ENCODE results near the gene TOMM6. TPM values are rescaled to one million over a fixed set of nuclear protein-coding genes. Genes with fewer than 3 reads are reported as not detected.
"Not testable (repeated sequence)": the region's sequence is repeated elsewhere in the genome, so short reads cannot be mapped to it uniquely, and the experiment has no call there.

Gene TOMM6
- total RNA-seq, 2 donors from 2014 or later = 109 to 120 TPM

- H3K9me3 Mint-ChIP-seq = no peaks in the 10 kb centered on the region
- DNase-seq = no peak
- no peaks in the 10 kb centered on the region for H3K36me3 Mint-ChIP-seq (ENCODE audit: insufficient read depth in 2 of 2)
- H3K4me1 Mint-ChIP-seq (ENCODE audit: low read depth) = no peaks in the 10 kb centered on the region
- no peaks in the 10 kb centered on the region for H3K27me3 Mint-ChIP-seq (ENCODE audit: low read depth)
- no peak overlapping the region for H3K4me3 Mint-ChIP-seq
- ATAC-seq (replicated peaks in 1 of 2) = no peak
- no peak overlapping the region for H3K27ac Mint-ChIP-seq
Measured at GRCh38 chr6:41805830-41806774, 18.6 kb downstream of the TOMM6 start.

- H3K4me3 Mint-ChIP-seq = no peak overlapping the region
- ATAC-seq (replicated peaks in 1 of 2) (no peak), DNase-seq (no peak)
- H3K4me1 Mint-ChIP-seq (ENCODE audit: low read depth) = no peaks in the 10 kb centered on the region
- H3K27ac Mint-ChIP-seq = no peak overlapping the region
- H3K9me3 Mint-ChIP-seq = no peaks in the 10 kb centered on the region
- no peaks in the 10 kb centered on the region for H3K27me3 Mint-ChIP-seq (ENCODE audit: low read depth)
- H3K36me3 Mint-ChIP-seq (ENCODE audit: insufficient read depth in 2 of 2) = no peaks in the 10 kb centered on the region
Measured at GRCh38 chr6:41811095-41811494, 23.6 kb downstream of the TOMM6 start.

- DNase-seq; H3K27me3 Mint-ChIP-seq (ENCODE audit: low read depth); H3K27ac Mint-ChIP-seq; ATAC-seq (replicated peaks in 1 of 2); H3K36me3 Mint-ChIP-seq (ENCODE audit: insufficient read depth in 2 of 2); H3K4me1 Mint-ChIP-seq (ENCODE audit: low read depth); H3K4me3 Mint-ChIP-seq; H3K9me3 Mint-ChIP-seq: not testable (repeated sequence)
Measured at GRCh38 chr6:41811946-41812345, 24.5 kb downstream of the TOMM6 start.

DNA sequence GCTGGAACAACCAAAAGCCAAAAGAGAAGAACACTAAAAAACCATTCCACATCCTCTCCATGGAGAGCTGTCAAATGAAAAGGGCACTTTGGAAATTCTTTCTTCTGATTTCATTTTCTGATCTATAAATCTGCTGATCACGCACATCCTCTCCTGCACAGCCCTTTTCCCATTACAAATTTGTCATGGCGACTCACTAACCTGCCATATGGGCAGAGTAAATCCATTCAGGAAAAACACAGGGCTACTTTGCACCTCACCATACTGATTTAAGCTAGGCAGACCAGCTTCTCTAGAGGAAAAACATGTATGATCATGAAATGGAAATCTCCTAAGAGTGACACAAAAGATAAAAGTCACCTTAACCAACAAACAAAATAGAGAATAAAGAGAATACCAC is 26.0 kb downstream of the TOMM6 start:
- no peaks in the 10 kb centered on the region for H3K4me1 Mint-ChIP-seq (ENCODE audit: low read depth)

DNA sequence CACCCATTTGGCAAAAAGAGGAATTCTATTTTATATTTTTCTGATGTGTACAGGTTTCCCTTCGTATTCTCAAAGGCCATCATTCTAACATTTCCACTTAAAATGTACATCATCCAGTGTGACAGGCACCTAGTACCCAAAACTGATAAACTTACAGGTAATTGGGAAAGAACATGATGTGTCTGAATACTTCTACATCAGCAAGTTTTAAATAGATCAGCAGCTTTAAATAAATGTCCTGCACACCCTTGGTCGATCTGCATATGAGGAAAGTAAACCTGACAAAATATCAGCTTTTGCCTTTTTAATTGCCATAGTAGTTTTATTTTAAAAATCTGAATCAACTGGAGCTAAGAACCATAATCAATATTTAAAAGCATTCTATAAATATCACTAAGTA is 26.5 kb downstream of the TOMM6 start:
- ATAC-seq (replicated peaks in 1 of 2) = no peak
- H3K27me3 Mint-ChIP-seq (ENCODE audit: low read depth) = no peaks in the 10 kb centered on the region
- H3K4me1 Mint-ChIP-seq (ENCODE audit: low read depth) = no peaks in the 10 kb centered on the region
- H3K36me3 Mint-ChIP-seq (ENCODE audit: insufficient read depth in 2 of 2) = no peaks in the 10 kb centered on the region
- H3K9me3 Mint-ChIP-seq = no peaks in the 10 kb centered on the region
- H3K4me3 Mint-ChIP-seq = no peak overlapping the region
- no peak for DNase-seq
- no peak overlapping the region for H3K27ac Mint-ChIP-seq

More for the DNA sequence above, 26.0 kb downstream of the TOMM6 start:
- Mint-ChIP-seq H3K27ac (no peak overlapping the region), H3K9me3 (no peaks in the 10 kb centered on the region), H3K27me3 (ENCODE audit: low read depth) (no peaks in the 10 kb centered on the region), H3K4me3 (no peak overlapping the region), H3K36me3 (ENCODE audit: insufficient read depth in 2 of 2) (no peaks in the 10 kb centered on the region)
- no peak for DNase-seq
- no peak for ATAC-seq (replicated peaks in 1 of 2)

- Mint-ChIP-seq H3K27ac (no peak overlapping the region), H3K9me3 (no peaks in the 10 kb centered on the region), H3K36me3 (ENCODE audit: insufficient read depth in 2 of 2) (no peaks in the 10 kb centered on the region), H3K4me3 (no peak overlapping the region), H3K27me3 (ENCODE audit: low read depth) (no peaks in the 10 kb centered on the region), H3K4me1 (ENCODE audit: low read depth) (no peaks in the 10 kb centered on the region)
- ATAC-seq (replicated peaks in 1 of 2) = no peak
- no peak for DNase-seq
Measured at GRCh38 chr6:41814629-41815028, 27.1 kb downstream of the TOMM6 start.

- no peaks in the 10 kb centered on the region for H3K4me1 Mint-ChIP-seq (ENCODE audit: low read depth)
- ATAC-seq (replicated peaks in 1 of 2) (no peak), DNase-seq (no peak)
- no peak overlapping the region for H3K27ac Mint-ChIP-seq
- no peaks in the 10 kb centered on the region for H3K36me3 Mint-ChIP-seq (ENCODE audit: insufficient read depth in 2 of 2)
- H3K9me3 Mint-ChIP-seq = no peaks in the 10 kb centered on the region
- no peak overlapping the region for H3K4me3 Mint-ChIP-seq
- H3K27me3 Mint-ChIP-seq (ENCODE audit: low read depth) = no peaks in the 10 kb centered on the region
Measured at GRCh38 chr6:41815587-41815986, 28.1 kb downstream of the TOMM6 start.

GRCh38 chr6:41818271-41819054 is 31.0 kb downstream of the TOMM6 start:
- ATAC-seq (replicated peaks in 1 of 2) = no peak
- Mint-ChIP-seq H3K27me3 (ENCODE audit: low read depth) (no peaks in the 10 kb centered on the region), H3K27ac (no peak overlapping the region), H3K4me3 (no peak overlapping the region), H3K36me3 (ENCODE audit: insufficient read depth in 2 of 2) (no peaks in the 10 kb centered on the region), H3K9me3 (no peaks in the 10 kb centered on the region), H3K4me1 (ENCODE audit: low read depth) (no peaks in the 10 kb centered on the region)
- no peak for DNase-seq

DNA sequence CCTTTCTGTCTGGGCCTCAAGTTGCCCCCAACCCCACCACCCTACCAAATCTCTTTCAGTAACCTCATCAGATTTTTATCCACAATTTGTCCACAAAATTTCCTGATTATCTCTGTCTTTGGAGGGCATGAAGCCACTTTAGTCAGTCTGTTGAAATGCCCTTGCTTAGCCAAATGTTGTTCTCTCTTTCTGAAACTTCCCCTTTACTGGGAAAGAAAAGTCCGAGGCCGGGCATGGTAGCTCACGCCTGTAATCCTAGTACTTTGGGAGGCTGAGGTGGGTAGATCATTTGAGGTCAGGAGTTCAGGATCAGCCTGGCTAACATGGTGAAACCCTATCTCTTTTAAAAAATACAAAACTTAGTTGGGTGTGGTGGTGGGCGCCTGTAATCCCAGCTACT is 33.8 kb downstream of the TOMM6 start:
- Mint-ChIP-seq H3K36me3 (ENCODE audit: insufficient read depth in 2 of 2) (no peaks in the 10 kb centered on the region), H3K4me3 (no peak overlapping the region), H3K4me1 (ENCODE audit: low read depth) (no peaks in the 10 kb centered on the region), H3K27ac (no peak overlapping the region), H3K9me3 (no peaks in the 10 kb centered on the region), H3K27me3 (ENCODE audit: low read depth) (no peaks in the 10 kb centered on the region)
- ATAC-seq (replicated peaks in 1 of 2) = no peak
- no peak for DNase-seq

- no peak for ATAC-seq (replicated peaks in 1 of 2)
- Mint-ChIP-seq H3K27me3 (ENCODE audit: low read depth) (no peaks in the 10 kb centered on the region), H3K9me3 (no peaks in the 10 kb centered on the region), H3K4me3 (no peak overlapping the region), H3K27ac (no peak overlapping the region), H3K4me1 (ENCODE audit: low read depth) (no peaks in the 10 kb centered on the region), H3K36me3 (ENCODE audit: insufficient read depth in 2 of 2) (no peaks in the 10 kb centered on the region)
- no peak for DNase-seq
Measured at GRCh38 chr6:41822021-41822420, 34.5 kb downstream of the TOMM6 start.

DNA sequence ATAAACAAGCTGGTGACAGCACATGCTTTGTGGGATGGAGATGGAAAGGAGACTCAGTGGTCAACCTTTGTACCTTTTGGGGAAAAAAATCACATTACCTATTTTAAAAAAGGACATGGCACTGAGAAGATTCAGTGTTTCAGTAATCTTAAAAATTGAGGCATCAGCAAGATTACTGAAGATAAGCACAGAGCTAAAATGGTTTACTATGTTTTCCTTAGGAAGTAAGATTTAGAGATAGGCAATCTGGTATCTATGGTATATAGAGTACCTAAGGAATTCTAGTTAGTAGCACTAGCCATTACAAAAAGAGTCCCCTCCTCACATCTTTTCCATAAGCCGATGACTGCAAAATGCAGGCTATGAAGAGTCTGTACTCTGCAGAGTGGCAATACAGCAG is 35.7 kb downstream of the TOMM6 start:
- Mint-ChIP-seq H3K27ac (no peak overlapping the region), H3K4me3 (no peak overlapping the region), H3K36me3 (ENCODE audit: insufficient read depth in 2 of 2) (no peaks in the 10 kb centered on the region), H3K27me3 (ENCODE audit: low read depth) (no peaks in the 10 kb centered on the region), H3K4me1 (ENCODE audit: low read depth) (no peaks in the 10 kb centered on the region), H3K9me3 (no peaks in the 10 kb centered on the region)
- ATAC-seq (replicated peaks in 1 of 2) = no peak
- no peak for DNase-seq

DNA sequence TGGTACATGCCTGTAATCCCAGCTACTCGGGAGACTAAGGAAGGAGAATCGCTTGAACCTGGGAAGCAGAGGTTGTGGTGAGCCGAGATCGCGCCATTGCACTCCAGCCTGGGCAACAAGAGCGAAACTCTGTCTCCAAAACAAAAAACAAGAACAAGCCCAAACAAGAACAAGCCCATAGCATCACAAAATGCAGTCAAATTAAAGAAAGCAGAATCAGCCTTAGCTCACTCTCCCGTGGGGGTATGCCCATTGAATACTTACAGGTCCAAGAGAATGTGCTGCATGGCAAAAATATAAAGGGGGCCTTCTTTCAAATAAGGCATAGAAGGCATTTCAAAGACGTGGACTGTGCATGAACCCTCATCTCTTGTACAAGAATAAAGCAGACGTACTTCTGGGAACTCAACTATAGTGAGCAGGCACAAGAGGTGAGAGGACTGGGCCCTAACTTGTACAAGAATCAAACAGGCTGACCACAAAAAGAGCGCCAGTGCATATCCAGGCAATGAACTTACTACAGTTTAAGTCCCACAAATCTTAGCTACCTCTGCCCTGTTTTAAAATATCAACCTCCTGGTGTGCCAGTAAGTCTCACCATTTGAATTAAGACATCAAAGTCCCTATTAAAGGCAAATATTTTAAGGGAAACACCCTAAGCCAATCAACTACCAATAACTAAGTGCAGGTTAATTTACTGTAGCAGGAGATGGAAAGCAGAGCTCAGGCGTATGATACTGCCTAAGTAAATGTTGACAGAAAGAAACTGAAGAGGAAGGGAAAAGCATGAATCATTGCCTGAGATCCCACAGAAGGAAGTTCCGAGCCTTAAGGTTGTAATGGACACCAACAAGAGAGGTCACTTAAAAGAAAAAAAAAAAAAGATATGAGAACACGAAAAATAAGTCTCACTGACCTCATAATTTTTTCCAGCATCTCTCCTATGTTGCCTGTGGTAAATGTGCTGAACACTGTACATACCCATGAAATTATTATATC is 37.4 kb downstream of the TOMM6 start:
- H3K36me3 Mint-ChIP-seq (ENCODE audit: insufficient read depth in 2 of 2) = no peaks in the 10 kb centered on the region
- no peaks in the 10 kb centered on the region for H3K4me1 Mint-ChIP-seq (ENCODE audit: low read depth)
- H3K4me3 Mint-ChIP-seq = no peak overlapping the region
- no peak for ATAC-seq (replicated peaks in 1 of 2)
- DNase-seq = no peak
- H3K9me3 Mint-ChIP-seq = no peaks in the 10 kb centered on the region
- H3K27me3 Mint-ChIP-seq (ENCODE audit: low read depth) = no peaks in the 10 kb centered on the region
- H3K27ac Mint-ChIP-seq = no peak overlapping the region

Data from activated T-cell treated with anti-CD3 and anti-CD28 coated beads, Interleukin-2, amount 50 U/mL, for 72 hours (primary cell).